Right ventricle myocardium inferior (tissue), 1 donor: ENCODE data around the gene FAM171A2. TPM values are rescaled to one million over a fixed set of nuclear protein-coding genes. Genes with fewer than 3 reads are reported as not detected.
"Not testable (repeated sequence)": the region's sequence is repeated elsewhere in the genome, so short reads cannot be mapped to it uniquely, and the experiment has no call there.

Experiments
- ATAC-seq: fragments of 200-7000 bp; cut with Tn5 transposase; one replicate; pipeline ENCODE4 v1.9.1; 2020; ENCODE audit warnings: mild to moderate bottlenecking, moderate library complexity
- DNase-seq: peaks from one replicate; pipeline ENCODE4 v3.0.0; 2021; ENCODE audit errors: missing footprints
- intact Hi-C: fragments of 100-400 bp; cut with DNase I; formaldehyde crosslinking; loops from one replicate; pipeline ENCODE4 v1.11.0; 2022
- total RNA-seq: library from RNA; stranded (reverse); fragmentation: NEBNext Ultra II Directional; extraction: Animal tissue kit (Norgen Biotek cat#: 25700); gene quantifications from one replicate; pipeline ENCODE4 v1.2.1, GENCODE V29; 2021
- donor health status: DM: no; HTN: yes; CAD: no; lungs with severe emphysema.

The FAM171A2 gene
- total RNA-seq, 1 donor from 2014 or later = 0.70 TPM

- ATAC-seq, DNase-seq, intact Hi-C loops: not testable (repeated sequence)
These were observed 1.4 kb upstream of the FAM171A2 start for GRCh38 chr17:44365051-44365450.

- ATAC-seq (peak; percentile 10), DNase-seq (peak; percentile 65)
- intact Hi-C loops = no loop called here
These were observed 572 bp downstream of the FAM171A2 start for GRCh38 chr17:44362949-44363612.

GRCh38 chr17:44362459-44362948 is 1.1 kb downstream of the FAM171A2 start:
- intact Hi-C loops = no loop called here
- DNase-seq (peak; percentile 43), ATAC-seq (no peak)

- no peak for ATAC-seq
- intact Hi-C loops = no loop called here
These were observed 2.1 kb downstream of the FAM171A2 start for GRCh38 chr17:44361292-44362260.

GRCh38 chr17:44360826-44361225 is 2.8 kb downstream of the FAM171A2 start:
- DNase-seq = peak; percentile 37
- intact Hi-C loops = no loop called here
- no peak for ATAC-seq

More at GRCh38 chr17:44361292-44362260, 2.1 kb downstream of the FAM171A2 start:
- DNase-seq = peak; percentile 25

- no peak for ATAC-seq
- intact Hi-C loops = no loop called here
- no peak for DNase-seq
These were observed 3.5 kb downstream of the FAM171A2 start for GRCh38 chr17:44360144-44360533.

GRCh38 chr17:44359458-44360143 is 4.1 kb downstream of the FAM171A2 start:
- DNase-seq = peak; percentile 45
- intact Hi-C loops = no loop called here
- ATAC-seq = no peak

GRCh38 chr17:44359006-44359405 is 4.6 kb downstream of the FAM171A2 start:
- intact Hi-C loops = no loop called here
- ATAC-seq = no peak
- DNase-seq = peak; percentile 4

GRCh38 chr17:44358066-44358465 is 5.6 kb downstream of the FAM171A2 start:
- no peak for ATAC-seq
- intact Hi-C loops = no loop called here
- peak; percentile 5 for DNase-seq

GRCh38 chr17:44356241-44356640 is 7.4 kb downstream of the FAM171A2 start:
- DNase-seq = peak; percentile 54
- intact Hi-C loops = no loop called here
- ATAC-seq = no peak

- ATAC-seq (no peak), DNase-seq (peak; percentile 63)
- intact Hi-C loops = no loop called here
These were observed 8.0 kb downstream of the FAM171A2 start for GRCh38 chr17:44355642-44356099.

GRCh38 chr17:44354582-44355561 is 8.8 kb downstream of the FAM171A2 start:
- intact Hi-C loops = no loop called here
- no peak for ATAC-seq
- peak; percentile 74 for DNase-seq

GRCh38 chr17:44353672-44354331 is 9.9 kb downstream of the FAM171A2 start:
- ATAC-seq (peak; percentile 30), DNase-seq (peak; percentile 76)
- intact Hi-C loops = no loop called here

- intact Hi-C loops = no loop called here
- no peak for ATAC-seq
- peak; percentile 45 for DNase-seq
These were observed 10.6 kb downstream of the FAM171A2 start for GRCh38 chr17:44352828-44353671.

- ATAC-seq = no peak
- peak; percentile 64 for DNase-seq
- intact Hi-C loops = no loop called here
These were observed 11.5 kb downstream of the FAM171A2 start for GRCh38 chr17:44351961-44352827.

- ATAC-seq = no peak
- DNase-seq = no peak
- intact Hi-C loops = no loop called here
These were observed 12.2 kb downstream of the FAM171A2 start for GRCh38 chr17:44351464-44351863.
